ENCODE measurements around the gene GJA1.

DNA sequence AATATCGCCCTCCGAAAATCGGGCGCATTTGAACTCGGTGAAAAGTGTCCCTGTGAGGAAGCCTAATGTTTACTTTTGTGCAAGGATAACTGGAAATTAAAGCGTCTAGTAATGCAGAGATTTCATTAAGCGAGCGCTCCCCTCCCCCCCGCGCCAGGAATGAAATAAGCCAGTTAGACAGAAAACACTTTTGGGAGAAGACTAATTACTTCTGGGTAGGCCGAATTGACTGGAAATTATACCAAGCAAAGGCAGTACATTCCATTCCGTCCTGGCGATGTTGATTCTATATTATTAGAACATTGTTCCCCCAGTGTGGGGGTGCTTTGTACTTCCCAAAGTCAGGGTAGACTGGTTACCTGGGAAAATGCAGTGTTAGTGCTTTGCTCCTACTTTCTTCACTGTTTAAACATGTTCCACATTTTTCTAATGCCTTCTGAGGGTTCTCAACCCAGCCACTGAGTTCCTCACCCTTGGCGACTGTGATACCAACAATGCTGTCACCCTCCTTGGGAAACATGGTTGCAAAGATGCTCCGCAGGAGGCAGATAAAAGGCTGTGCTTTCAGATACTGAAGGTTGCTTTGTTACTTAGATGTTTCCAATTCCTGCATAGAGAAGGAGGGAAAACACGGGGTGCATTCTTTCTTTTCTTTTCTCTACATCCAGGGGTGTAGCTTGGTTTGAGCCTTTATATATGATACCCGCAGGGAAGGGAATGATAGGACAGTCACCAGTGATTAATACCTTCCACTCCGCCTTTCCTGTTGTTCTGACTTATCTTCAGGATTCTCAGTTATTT, 2.6 kb downstream of the GJA1 start:
- no peak for TF ChIP-seq CHD2 (IDR thresholded peaks at IDR 0.05; ENCODE audit: low read depth, low read length)
- no peak for TF ChIP-seq EZH2 (conservative IDR thresholded peaks at IDR 0.05; ENCODE audit: low read depth, low read length)
- TF ChIP-seq BHLHE40 (IDR thresholded peaks at IDR 0.05; ENCODE audit: low read length), result no peak
- no peak for TF ChIP-seq ZMYM2 (CRISPR knock-in tag; IDR thresholded peaks at IDR 0.05)
- TF ChIP-seq, protein P1, sequence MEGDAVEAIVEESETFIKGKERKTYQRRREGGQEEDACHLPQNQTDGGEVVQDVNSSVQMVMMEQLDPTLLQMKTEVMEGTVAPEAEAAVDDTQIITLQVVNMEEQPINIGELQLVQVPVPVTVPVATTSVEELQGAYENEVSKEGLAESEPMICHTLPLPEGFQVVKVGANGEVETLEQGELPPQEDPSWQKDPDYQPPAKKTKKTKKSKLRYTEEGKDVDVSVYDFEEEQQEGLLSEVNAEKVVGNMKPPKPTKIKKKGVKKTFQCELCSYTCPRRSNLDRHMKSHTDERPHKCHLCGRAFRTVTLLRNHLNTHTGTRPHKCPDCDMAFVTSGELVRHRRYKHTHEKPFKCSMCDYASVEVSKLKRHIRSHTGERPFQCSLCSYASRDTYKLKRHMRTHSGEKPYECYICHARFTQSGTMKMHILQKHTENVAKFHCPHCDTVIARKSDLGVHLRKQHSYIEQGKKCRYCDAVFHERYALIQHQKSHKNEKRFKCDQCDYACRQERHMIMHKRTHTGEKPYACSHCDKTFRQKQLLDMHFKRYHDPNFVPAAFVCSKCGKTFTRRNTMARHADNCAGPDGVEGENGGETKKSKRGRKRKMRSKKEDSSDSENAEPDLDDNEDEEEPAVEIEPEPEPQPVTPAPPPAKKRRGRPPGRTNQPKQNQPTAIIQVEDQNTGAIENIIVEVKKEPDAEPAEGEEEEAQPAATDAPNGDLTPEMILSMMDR (CRISPR knock-in tag; IDR thresholded peaks at IDR 0.05), result no peak
- no peak for TF ChIP-seq SIN3A (IDR thresholded peaks at IDR 0.05; ENCODE audit: borderline replicate concordance, low read depth, low read length)
- TF ChIP-seq POLR2A (IDR thresholded peaks at IDR 0.05; ENCODE audit: insufficient read depth in 1 of 2, low read depth in 2 of 2, low read length in 2 of 2), result no peak
- TF ChIP-seq ZZZ3 (CRISPR knock-in tag; IDR thresholded peaks at IDR 0.05; ENCODE audit: borderline replicate concordance), result no peak
- TF ChIP-seq ZNF552 (CRISPR knock-in tag; IDR thresholded peaks at IDR 0.05; ENCODE audit: borderline replicate concordance), result no peak
- TF ChIP-seq, protein P2, sequence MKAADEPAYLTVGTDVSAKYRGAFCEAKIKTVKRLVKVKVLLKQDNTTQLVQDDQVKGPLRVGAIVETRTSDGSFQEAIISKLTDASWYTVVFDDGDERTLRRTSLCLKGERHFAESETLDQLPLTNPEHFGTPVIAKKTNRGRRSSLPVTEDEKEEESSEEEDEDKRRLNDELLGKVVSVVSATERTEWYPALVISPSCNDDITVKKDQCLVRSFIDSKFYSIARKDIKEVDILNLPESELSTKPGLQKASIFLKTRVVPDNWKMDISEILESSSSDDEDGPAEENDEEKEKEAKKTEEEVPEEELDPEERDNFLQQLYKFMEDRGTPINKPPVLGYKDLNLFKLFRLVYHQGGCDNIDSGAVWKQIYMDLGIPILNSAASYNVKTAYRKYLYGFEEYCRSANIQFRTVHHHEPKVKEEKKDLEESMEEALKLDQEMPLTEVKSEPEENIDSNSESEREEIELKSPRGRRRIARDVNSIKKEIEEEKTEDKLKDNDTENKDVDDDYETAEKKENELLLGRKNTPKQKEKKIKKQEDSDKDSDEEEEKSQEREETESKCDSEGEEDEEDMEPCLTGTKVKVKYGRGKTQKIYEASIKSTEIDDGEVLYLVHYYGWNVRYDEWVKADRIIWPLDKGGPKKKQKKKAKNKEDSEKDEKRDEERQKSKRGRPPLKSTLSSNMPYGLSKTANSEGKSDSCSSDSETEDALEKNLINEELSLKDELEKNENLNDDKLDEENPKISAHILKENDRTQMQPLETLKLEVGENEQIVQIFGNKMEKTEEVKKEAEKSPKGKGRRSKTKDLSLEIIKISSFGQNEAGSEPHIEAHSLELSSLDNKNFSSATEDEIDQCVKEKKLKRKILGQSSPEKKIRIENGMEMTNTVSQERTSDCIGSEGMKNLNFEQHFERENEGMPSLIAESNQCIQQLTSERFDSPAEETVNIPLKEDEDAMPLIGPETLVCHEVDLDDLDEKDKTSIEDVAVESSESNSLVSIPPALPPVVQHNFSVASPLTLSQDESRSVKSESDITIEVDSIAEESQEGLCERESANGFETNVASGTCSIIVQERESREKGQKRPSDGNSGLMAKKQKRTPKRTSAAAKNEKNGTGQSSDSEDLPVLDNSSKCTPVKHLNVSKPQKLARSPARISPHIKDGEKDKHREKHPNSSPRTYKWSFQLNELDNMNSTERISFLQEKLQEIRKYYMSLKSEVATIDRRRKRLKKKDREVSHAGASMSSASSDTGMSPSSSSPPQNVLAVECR (CRISPR knock-in tag; IDR thresholded peaks at IDR 0.05; ENCODE audit: borderline replicate concordance), result no peak
- no peak for TF ChIP-seq ZBTB1 (CRISPR knock-in tag; IDR thresholded peaks at IDR 0.05; ENCODE audit: borderline replicate concordance)
- TF ChIP-seq PCBP2 (optimal IDR thresholded peaks at IDR 0.05; ENCODE audit: low read depth, low read length, poor library complexity, severe bottlenecking), result no peak
- TF ChIP-seq ZNF773 (CRISPR knock-in tag; IDR thresholded peaks at IDR 0.05; ENCODE audit: borderline replicate concordance), result no peak
- TF ChIP-seq GTF2F1 (IDR thresholded peaks at IDR 0.05; ENCODE audit: low read length), result no peak
